ENCODE measurements around the gene PACRG.

DNA sequence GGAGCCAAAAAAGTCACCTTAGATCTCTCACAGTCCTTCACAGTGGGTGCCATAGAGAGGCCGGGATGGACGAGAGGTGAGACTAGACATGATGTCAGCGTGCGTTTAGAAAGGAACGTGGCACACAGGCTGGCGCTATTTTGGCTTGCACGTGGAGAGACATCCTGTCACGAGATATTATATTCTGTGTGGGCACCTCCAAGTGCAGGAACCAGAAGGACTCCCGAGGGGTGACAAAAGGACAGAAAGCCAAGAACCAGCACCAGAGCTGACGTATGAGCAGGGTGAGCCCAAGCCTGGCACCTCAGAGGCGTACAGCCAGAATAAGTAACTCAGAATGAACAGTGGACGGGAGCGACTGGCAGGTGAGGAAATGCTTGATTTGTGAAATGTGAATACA, 636.9 kb downstream of the PACRG start:
- TF ChIP-seq, protein P1, sequence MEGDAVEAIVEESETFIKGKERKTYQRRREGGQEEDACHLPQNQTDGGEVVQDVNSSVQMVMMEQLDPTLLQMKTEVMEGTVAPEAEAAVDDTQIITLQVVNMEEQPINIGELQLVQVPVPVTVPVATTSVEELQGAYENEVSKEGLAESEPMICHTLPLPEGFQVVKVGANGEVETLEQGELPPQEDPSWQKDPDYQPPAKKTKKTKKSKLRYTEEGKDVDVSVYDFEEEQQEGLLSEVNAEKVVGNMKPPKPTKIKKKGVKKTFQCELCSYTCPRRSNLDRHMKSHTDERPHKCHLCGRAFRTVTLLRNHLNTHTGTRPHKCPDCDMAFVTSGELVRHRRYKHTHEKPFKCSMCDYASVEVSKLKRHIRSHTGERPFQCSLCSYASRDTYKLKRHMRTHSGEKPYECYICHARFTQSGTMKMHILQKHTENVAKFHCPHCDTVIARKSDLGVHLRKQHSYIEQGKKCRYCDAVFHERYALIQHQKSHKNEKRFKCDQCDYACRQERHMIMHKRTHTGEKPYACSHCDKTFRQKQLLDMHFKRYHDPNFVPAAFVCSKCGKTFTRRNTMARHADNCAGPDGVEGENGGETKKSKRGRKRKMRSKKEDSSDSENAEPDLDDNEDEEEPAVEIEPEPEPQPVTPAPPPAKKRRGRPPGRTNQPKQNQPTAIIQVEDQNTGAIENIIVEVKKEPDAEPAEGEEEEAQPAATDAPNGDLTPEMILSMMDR (IDR thresholded peaks at IDR 0.05) = no peak
- TF ChIP-seq POLR2A (IDR thresholded peaks at IDR 0.05) (no peak), EP300 (IDR thresholded peaks at IDR 0.05) (no peak)
